ENCODE results near the gene MAP1A.
A peak's percentile ranks its signal among the peaks of the same experiment; 100 is the strongest.

Gene MAP1A

GRCh38 chr15:43517354-43518196 is at the start of gene MAP1A:
TSS of gene MAP1A (plus strand) at chr15:43517608. CDS start at chr15:43521474, 3,866 bp downstream.
- no peak for DNase-seq (ENCODE audit: low read depth in 2 of 2, low spot score in 1 of 2)

GRCh38 chr15:43469867-43470266 is 47.5 kb upstream of the MAP1A start:
- no peak for DNase-seq (ENCODE audit: low read depth in 2 of 2, low spot score in 1 of 2)

- DNase-seq (ENCODE audit: low read depth in 2 of 2, low spot score in 1 of 2), result no peak
Observed at GRCh38 chr15:43471975-43472374, 45.4 kb upstream of the MAP1A start.

GRCh38 chr15:43473885-43474284 is 43.5 kb upstream of the MAP1A start:
- no peak for DNase-seq (ENCODE audit: low read depth in 2 of 2, low spot score in 1 of 2)

- no peak for DNase-seq (ENCODE audit: low read depth in 2 of 2, low spot score in 1 of 2)
Observed at GRCh38 chr15:43483297-43484128, 33.9 kb upstream of the MAP1A start.

- DNase-seq (ENCODE audit: low read depth in 2 of 2, low spot score in 1 of 2), result no peak
Observed at GRCh38 chr15:43484455-43484854, 33.0 kb upstream of the MAP1A start.

- DNase-seq (ENCODE audit: low read depth in 2 of 2, low spot score in 1 of 2), result no peak
Observed at GRCh38 chr15:43487271-43487895, 30.0 kb upstream of the MAP1A start.

- DNase-seq (ENCODE audit: low read depth in 2 of 2, low spot score in 1 of 2), result no peak
Observed at GRCh38 chr15:43488790-43489189, 28.6 kb upstream of the MAP1A start.

- DNase-seq (ENCODE audit: low read depth in 2 of 2, low spot score in 1 of 2), result no peak
Observed at GRCh38 chr15:43489191-43489590, 28.2 kb upstream of the MAP1A start.

GRCh38 chr15:43492266-43492665 is 25.1 kb upstream of the MAP1A start:
- DNase-seq (ENCODE audit: low read depth in 2 of 2, low spot score in 1 of 2), result no peak

- DNase-seq (ENCODE audit: low read depth in 2 of 2, low spot score in 1 of 2), result peak; percentile 86 to 92
Observed at GRCh38 chr15:43492673-43493601, 24.5 kb upstream of the MAP1A start, which contains the start of gene TP53BP1. TSS of gene TP53BP1 (minus strand) at chr15:43493156. CDS start at chr15:43493043, 113 bp downstream.

GRCh38 chr15:43493703-43494472 is 23.5 kb upstream of the MAP1A start:
- no peak for DNase-seq (ENCODE audit: low read depth in 2 of 2, low spot score in 1 of 2)

- no peak for DNase-seq (ENCODE audit: low read depth in 2 of 2, low spot score in 1 of 2)
Observed at GRCh38 chr15:43498990-43499389, 18.4 kb upstream of the MAP1A start.

GRCh38 chr15:43499635-43500034 is 17.8 kb upstream of the MAP1A start:
- DNase-seq (ENCODE audit: low read depth in 2 of 2, low spot score in 1 of 2), result no peak

- DNase-seq (ENCODE audit: low read depth in 2 of 2, low spot score in 1 of 2), result no peak
Observed at GRCh38 chr15:43505738-43506137, 11.7 kb upstream of the MAP1A start.

- DNase-seq (ENCODE audit: low read depth in 2 of 2, low spot score in 1 of 2), result no peak
Observed at GRCh38 chr15:43508421-43508820, 9.0 kb upstream of the MAP1A start.

GRCh38 chr15:43508991-43509659 is 8.3 kb upstream of the MAP1A start:
- no peak for DNase-seq (ENCODE audit: low read depth in 2 of 2, low spot score in 1 of 2)

- DNase-seq (ENCODE audit: low read depth in 2 of 2, low spot score in 1 of 2), result no peak
Observed at GRCh38 chr15:43509660-43510199, 7.7 kb upstream of the MAP1A start.

Data from stimulated activated CD8-positive, alpha-beta memory T cell treated with anti-CD3 and anti-CD28 coated beads, Interleukin-4, amount 100 ng/mL, for 1 hour (primary cell).